HEK293T (cell line): ENCODE measurements around the gene CADM3.

Experiments
- CTCF ChIA-PET: fragments of 350-600 bp; formaldehyde crosslinking; extraction: SDS; loops from one replicate; lab custom pipeline; 2021; ENCODE audit warnings: antibody characterized with exemption, inconsistent platforms; lab: Yijun Ruan, JAX
- POLR2A ChIA-PET: fragments of 350-600 bp; formaldehyde crosslinking; extraction: SDS; loops from one replicate; lab custom pipeline; 2020; ENCODE audit warnings: antibody characterized with exemption, inconsistent platforms; lab: Yijun Ruan, JAX
- DNase-seq: peaks from one replicate; pipeline ENCODE4 v3.0.0; 2012; ENCODE audit warnings: mixed read lengths; ENCODE audit errors: extremely low spot score
- ARNT ChIP-seq: fragments of 450-650 bp; IDR thresholded peaks from 2 replicates; pipeline ENCODE4 v1.6.1; 2017; ENCODE audit warnings: mild to moderate bottlenecking
- BHLHE40 ChIP-seq: fragments of 450-650 bp; IDR thresholded peaks from 2 replicates; pipeline ENCODE4 v1.6.1; 2016; ENCODE audit warnings: mild to moderate bottlenecking, moderate library complexity, borderline replicate concordance
- CTBP1 ChIP-seq: fragments of 450-650 bp; IDR thresholded peaks from 2 replicates; pipeline ENCODE4 v1.6.1; 2016; ENCODE audit warnings: borderline replicate concordance
- ELF4 ChIP-seq: fragments of 450-650 bp; IDR thresholded peaks from 2 replicates; pipeline ENCODE4 v1.6.1; 2017; ENCODE audit warnings: antibody characterized with exemption
- FOXA1 ChIP-seq: fragments of 450-650 bp; IDR thresholded peaks from 2 replicates; pipeline ENCODE4 v1.6.1; 2016; ENCODE audit warnings: mild to moderate bottlenecking
- FOXK2 ChIP-seq: fragments of 450-650 bp; IDR thresholded peaks from 2 replicates; pipeline ENCODE4 v1.6.1; 2016; ENCODE audit warnings: mild to moderate bottlenecking
- FOXM1 ChIP-seq: fragments of 450-650 bp; IDR thresholded peaks from 2 replicates; pipeline ENCODE4 v1.6.1; 2017; ENCODE audit warnings: mild to moderate bottlenecking, borderline replicate concordance
- HDGF ChIP-seq: fragments of 450-650 bp; IDR thresholded peaks from 2 replicates; pipeline ENCODE4 v1.6.1; 2017; ENCODE audit warnings: antibody characterized with exemption, borderline replicate concordance
- L3MBTL2 ChIP-seq: fragments of 450-650 bp; conservative IDR thresholded peaks from 2 replicates; pipeline ENCODE4 v1.6.1; 2016; ENCODE audit warnings: mild to moderate bottlenecking
- LEF1 ChIP-seq: fragments of 450-650 bp; IDR thresholded peaks from 2 replicates; pipeline ENCODE4 v1.6.1; 2017; ENCODE audit warnings: mild to moderate bottlenecking, borderline replicate concordance
- NFRKB ChIP-seq: fragments of 450-650 bp; IDR thresholded peaks from 2 replicates; pipeline ENCODE4 v1.6.1; 2016; ENCODE audit warnings: mild to moderate bottlenecking, moderate library complexity
- SP1 ChIP-seq: fragments of 450-650 bp; IDR thresholded peaks from 2 replicates; pipeline ENCODE4 v1.6.1; 2017
- SUZ12 ChIP-seq: fragments of 450-650 bp; IDR thresholded peaks from 2 replicates; pipeline ENCODE4 v1.6.1; 2016; ENCODE audit warnings: mild to moderate bottlenecking
- TARDBP ChIP-seq: fragments of 450-650 bp; IDR thresholded peaks from 2 replicates; pipeline ENCODE4 v1.6.1; 2016
- ZNF384 ChIP-seq: fragments of 450-650 bp; IDR thresholded peaks from 2 replicates; pipeline ENCODE4 v1.6.1; 2016
- TF ChIP-seq, protein P1 (sequence below): fragments of 450-650 bp; IDR thresholded peaks from 2 replicates; pipeline ENCODE4 v1.6.1; 2016

Gene CADM3

DNA sequence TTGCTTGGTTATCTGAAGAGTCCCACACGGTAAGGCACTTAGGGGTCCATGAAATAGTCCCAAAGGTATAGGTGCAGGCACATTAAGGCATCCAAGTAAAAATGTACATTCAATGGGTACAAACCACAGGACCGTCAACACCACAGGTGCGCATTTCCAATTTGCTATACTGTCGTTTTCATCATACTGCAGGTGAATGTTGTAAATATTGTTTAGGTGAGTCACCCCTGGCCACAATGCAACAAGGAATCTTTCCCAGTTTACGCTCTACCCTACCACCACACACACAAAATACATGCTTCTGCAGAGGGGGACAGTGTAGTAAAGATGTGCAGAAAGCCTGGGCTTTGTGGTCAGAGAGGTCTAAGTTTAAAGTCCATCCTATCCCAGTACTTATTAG is 13.7 kb downstream of the CADM3 start:
- ChIA-PET CTCF (no interaction called here), POLR2A (no interaction called here)
- TF ChIP-seq LEF1 (no peak), CTBP1 (no peak), HDGF (no peak), TARDBP (no peak), L3MBTL2 (no peak), ARNT (no peak)
- DNase-seq = no peak

DNA sequence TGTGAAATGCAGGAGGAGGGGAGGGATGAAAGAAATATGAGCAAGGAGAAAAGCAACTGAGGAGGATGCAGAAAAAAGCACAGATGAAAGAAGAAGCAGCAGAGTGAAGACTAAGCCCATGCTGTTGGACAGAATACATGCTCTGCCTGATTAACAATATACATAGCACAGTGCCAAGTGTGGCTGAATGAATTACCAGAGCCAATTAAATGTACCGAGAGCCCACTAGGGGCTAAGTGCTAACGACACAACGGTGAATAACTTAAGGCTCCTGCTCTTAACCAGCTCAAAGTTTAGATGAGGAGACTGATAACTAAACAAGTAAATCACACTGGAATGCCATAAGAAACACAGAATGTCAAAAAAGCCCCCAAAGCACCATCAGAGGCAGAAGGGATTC is 15.6 kb downstream of the CADM3 start:
- TF ChIP-seq ARNT = no peak
- TF ChIP-seq LEF1 = no peak
- TF ChIP-seq, protein P1, sequence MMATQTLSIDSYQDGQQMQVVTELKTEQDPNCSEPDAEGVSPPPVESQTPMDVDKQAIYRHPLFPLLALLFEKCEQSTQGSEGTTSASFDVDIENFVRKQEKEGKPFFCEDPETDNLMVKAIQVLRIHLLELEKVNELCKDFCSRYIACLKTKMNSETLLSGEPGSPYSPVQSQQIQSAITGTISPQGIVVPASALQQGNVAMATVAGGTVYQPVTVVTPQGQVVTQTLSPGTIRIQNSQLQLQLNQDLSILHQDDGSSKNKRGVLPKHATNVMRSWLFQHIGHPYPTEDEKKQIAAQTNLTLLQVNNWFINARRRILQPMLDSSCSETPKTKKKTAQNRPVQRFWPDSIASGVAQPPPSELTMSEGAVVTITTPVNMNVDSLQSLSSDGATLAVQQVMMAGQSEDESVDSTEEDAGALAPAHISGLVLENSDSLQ = no peak
- TF ChIP-seq FOXM1 = no peak
- no peak for TF ChIP-seq FOXK2
- no peak for TF ChIP-seq ZNF384
- TF ChIP-seq HDGF = no peak
- CTCF ChIA-PET = no interaction called here
- POLR2A ChIA-PET = no interaction called here
- DNase-seq = no peak

DNA sequence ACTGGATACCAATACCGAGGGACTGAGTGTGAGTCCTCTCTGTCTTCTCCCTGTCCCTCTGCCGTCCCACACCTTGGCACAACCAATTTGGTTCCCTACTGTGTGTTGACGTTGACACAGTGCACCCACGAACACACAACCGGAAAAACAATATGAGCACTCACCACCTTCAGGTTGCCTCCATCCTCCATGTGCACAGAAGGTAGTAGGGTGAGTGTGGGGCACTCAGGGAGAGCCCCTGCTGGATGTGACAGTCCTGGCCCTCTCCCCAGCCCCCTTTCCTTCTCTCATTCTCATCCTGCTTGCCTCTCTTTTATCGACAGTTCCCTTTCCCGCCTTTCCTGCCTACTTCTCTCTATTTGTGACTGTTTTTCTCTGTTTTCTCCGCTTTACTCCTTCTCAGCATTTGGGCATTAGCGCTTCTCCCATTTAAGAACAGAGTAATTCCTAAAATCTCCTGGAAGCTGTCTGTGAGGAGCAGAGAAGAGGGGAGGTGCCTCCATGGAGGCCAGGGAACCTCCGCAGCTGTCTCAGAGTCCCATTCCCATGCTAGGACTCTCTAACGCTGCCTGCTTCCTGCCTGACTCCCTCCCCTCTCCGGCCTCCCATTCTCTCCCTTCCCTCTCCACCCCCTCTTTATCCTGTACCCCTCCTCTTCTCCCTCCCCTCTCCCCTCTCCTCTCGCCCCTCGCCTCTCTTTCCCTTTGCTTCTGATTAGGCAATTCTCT is 16.4 kb downstream of the CADM3 start:
- CTCF ChIA-PET = no interaction called here
- no peak for TF ChIP-seq L3MBTL2
- no peak for TF ChIP-seq FOXK2
- no peak for TF ChIP-seq ARNT
- TF ChIP-seq ELF4 = no peak
- TF ChIP-seq TARDBP = no peak
- TF ChIP-seq, protein P1 = no peak
- TF ChIP-seq FOXM1 = no peak
- no peak for TF ChIP-seq SP1
- no peak for TF ChIP-seq ZNF384
- TF ChIP-seq NFRKB = no peak
- TF ChIP-seq LEF1 = no peak
- TF ChIP-seq BHLHE40 = no peak
- no peak for TF ChIP-seq HDGF
- DNase-seq = no peak
- POLR2A ChIA-PET = no interaction called here

DNA sequence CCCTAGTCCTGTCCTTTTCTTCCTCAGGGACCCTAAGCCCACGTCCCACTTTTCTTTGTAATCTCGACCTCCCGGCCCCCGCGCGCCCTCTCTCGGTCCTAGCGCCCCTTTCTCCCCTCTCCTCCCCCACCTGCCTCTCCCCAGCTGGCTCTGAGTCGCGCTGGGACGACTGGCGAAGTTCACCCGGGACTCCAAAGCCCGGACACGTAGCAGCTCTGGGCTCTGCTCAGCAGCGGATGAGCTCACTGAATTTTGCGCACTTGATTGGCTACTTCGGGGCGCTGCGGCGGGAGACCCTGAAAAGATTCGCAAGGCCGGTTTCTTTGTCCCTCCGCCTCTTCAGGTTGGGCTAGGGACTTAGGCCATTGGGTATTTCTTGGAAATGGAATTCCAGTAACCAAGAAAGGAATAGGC is 17.0 kb downstream of the CADM3 start:
- ChIA-PET CTCF (no interaction called here), POLR2A (no interaction called here)
- DNase-seq = no peak
- TF ChIP-seq BHLHE40 = no peak
- TF ChIP-seq FOXK2 = no peak
- no peak for TF ChIP-seq SP1
- TF ChIP-seq CTBP1 = no peak
- TF ChIP-seq ELF4 = no peak
- no peak for TF ChIP-seq FOXA1
- TF ChIP-seq ZNF384 = no peak
- TF ChIP-seq SUZ12 = no peak
- no peak for TF ChIP-seq ARNT
- TF ChIP-seq, protein P1 = no peak
- no peak for TF ChIP-seq TARDBP
- TF ChIP-seq HDGF = no peak
- no peak for TF ChIP-seq L3MBTL2
- no peak for TF ChIP-seq LEF1
- no peak for TF ChIP-seq FOXM1
- TF ChIP-seq NFRKB = no peak

DNA sequence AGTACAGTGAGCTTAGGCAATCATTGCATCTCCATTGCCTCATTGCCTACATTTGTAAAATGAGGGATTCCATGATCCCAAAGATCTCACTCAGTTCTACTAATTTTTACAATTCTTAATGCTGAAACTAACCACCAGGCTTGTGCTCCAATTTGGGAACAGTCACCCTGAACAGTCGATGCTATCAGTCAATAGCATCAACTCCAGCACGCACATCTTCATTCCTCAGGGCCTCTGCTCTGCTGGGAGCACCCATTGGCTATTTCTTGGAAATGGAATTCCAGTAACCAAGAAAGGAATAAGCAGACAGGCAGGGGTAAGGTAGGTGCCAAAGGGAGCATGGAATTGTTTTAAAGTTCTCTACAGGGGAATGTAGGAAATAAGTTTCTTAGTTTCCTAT is 19.0 kb downstream of the CADM3 start:
- CTCF ChIA-PET = no interaction called here
- POLR2A ChIA-PET = no interaction called here
- TF ChIP-seq LEF1 (no peak), HDGF (no peak), FOXA1 (no peak), SP1 (no peak), L3MBTL2 (no peak), BHLHE40 (no peak), FOXK2 (no peak), ELF4 (no peak), ARNT (no peak), TARDBP (no peak)
- TF ChIP-seq, protein P1 = no peak
- no peak for DNase-seq
